ENCODE results near the gene FURIN.
"Not testable (repeated sequence)": the region's sequence is repeated elsewhere in the genome, so short reads cannot be mapped to it uniquely, and the experiment has no call there.

Gene FURIN

GRCh38 chr15:90886291-90886614 is 17.9 kb downstream of the FURIN start:
- peaks cover 25% of the 10 kb centered on the region for H3K4me1 Mint-ChIP-seq (ENCODE audit: low read depth)
- DNase-seq (ENCODE audit: low spot score) = no peak
- no peaks in the 10 kb centered on the region for H3K27me3 Mint-ChIP-seq (ENCODE audit: low read depth)
- peak overlapping the region; percentile 86 for H3K27ac Mint-ChIP-seq
- no peaks in the 10 kb centered on the region for H3K9me3 Mint-ChIP-seq
- H3K36me3 Mint-ChIP-seq (ENCODE audit: low read depth) = peaks cover 14% of the 10 kb centered on the region
- peak overlapping the region; percentile 62 for H3K4me3 Mint-ChIP-seq

GRCh38 chr15:90887037-90887481 is 18.7 kb downstream of the FURIN start:
- Mint-ChIP-seq H3K4me3 (no peak overlapping the region), H3K9me3 (no peaks in the 10 kb centered on the region), H3K36me3 (ENCODE audit: low read depth) (peaks cover 19% of the 10 kb centered on the region), H3K4me1 (ENCODE audit: low read depth) (peaks cover 25% of the 10 kb centered on the region), H3K27me3 (ENCODE audit: low read depth) (no peaks in the 10 kb centered on the region), H3K27ac (no peak overlapping the region)
- DNase-seq (ENCODE audit: low spot score) = no peak

GRCh38 chr15:90889313-90889730 is 20.9 kb downstream of the FURIN start:
- Mint-ChIP-seq H3K27ac (no peak overlapping the region), H3K36me3 (ENCODE audit: low read depth) (peaks cover 27% of the 10 kb centered on the region), H3K27me3 (ENCODE audit: low read depth) (no peaks in the 10 kb centered on the region), H3K4me3 (no peak overlapping the region), H3K9me3 (no peaks in the 10 kb centered on the region), H3K4me1 (ENCODE audit: low read depth) (peaks cover 20% of the 10 kb centered on the region)
- no peak for DNase-seq (ENCODE audit: low spot score)

- no peak overlapping the region for H3K4me3 Mint-ChIP-seq
- H3K9me3 Mint-ChIP-seq = no peaks in the 10 kb centered on the region
- no peak overlapping the region for H3K27ac Mint-ChIP-seq
- DNase-seq (ENCODE audit: low spot score) = no peak
- no peaks in the 10 kb centered on the region for H3K27me3 Mint-ChIP-seq (ENCODE audit: low read depth)
- peaks cover 27% of the 10 kb centered on the region for H3K36me3 Mint-ChIP-seq (ENCODE audit: low read depth)
- H3K4me1 Mint-ChIP-seq (ENCODE audit: low read depth) = peaks cover 19% of the 10 kb centered on the region
These were observed 21.5 kb downstream of the FURIN start for GRCh38 chr15:90889736-90890456.

- DNase-seq (ENCODE audit: low spot score) = no peak
- H3K9me3 Mint-ChIP-seq = no peaks in the 10 kb centered on the region
- H3K27ac Mint-ChIP-seq = no peak overlapping the region
- H3K4me1 Mint-ChIP-seq (ENCODE audit: low read depth) = peaks cover 10% of the 10 kb centered on the region
- no peak overlapping the region for H3K4me3 Mint-ChIP-seq
- H3K36me3 Mint-ChIP-seq (ENCODE audit: low read depth) = peaks cover 31% of the 10 kb centered on the region
- no peaks in the 10 kb centered on the region for H3K27me3 Mint-ChIP-seq (ENCODE audit: low read depth)
These were observed 22.5 kb downstream of the FURIN start for GRCh38 chr15:90890839-90891238.

GRCh38 chr15:90891346-90891949 is 23.1 kb downstream of the FURIN start:
- no peak overlapping the region for H3K27ac Mint-ChIP-seq
- H3K4me1 Mint-ChIP-seq (ENCODE audit: low read depth) = peaks cover 6% of the 10 kb centered on the region
- no peaks in the 10 kb centered on the region for H3K9me3 Mint-ChIP-seq
- no peaks in the 10 kb centered on the region for H3K27me3 Mint-ChIP-seq (ENCODE audit: low read depth)
- DNase-seq (ENCODE audit: low spot score) = no peak
- no peak overlapping the region for H3K4me3 Mint-ChIP-seq
- peaks cover 32% of the 10 kb centered on the region for H3K36me3 Mint-ChIP-seq (ENCODE audit: low read depth)

- Mint-ChIP-seq H3K4me1 (ENCODE audit: low read depth) (peaks cover 7% of the 10 kb centered on the region), H3K27me3 (ENCODE audit: low read depth) (no peaks in the 10 kb centered on the region), H3K27ac (no peak overlapping the region), H3K9me3 (no peaks in the 10 kb centered on the region), H3K36me3 (ENCODE audit: low read depth) (peaks cover 33% of the 10 kb centered on the region), H3K4me3 (no peak overlapping the region)
- DNase-seq (ENCODE audit: low spot score) = no peak
These were observed 23.6 kb downstream of the FURIN start for GRCh38 chr15:90892023-90892422.

- Mint-ChIP-seq H3K27me3 (ENCODE audit: low read depth) (no peaks in the 10 kb centered on the region), H3K36me3 (ENCODE audit: low read depth) (peaks cover 29% of the 10 kb centered on the region), H3K9me3 (no peaks in the 10 kb centered on the region), H3K4me3 (no peak overlapping the region), H3K27ac (no peak overlapping the region), H3K4me1 (ENCODE audit: low read depth) (peaks cover 5% of the 10 kb centered on the region)
- no peak for DNase-seq (ENCODE audit: low spot score)
These were observed 24.2 kb downstream of the FURIN start for GRCh38 chr15:90892498-90893174.

- no peaks in the 10 kb centered on the region for H3K27me3 Mint-ChIP-seq (ENCODE audit: low read depth)
- H3K36me3 Mint-ChIP-seq (ENCODE audit: low read depth) = peaks cover 25% of the 10 kb centered on the region
- no peak overlapping the region for H3K4me3 Mint-ChIP-seq
- DNase-seq (ENCODE audit: low spot score) = no peak
- no peaks in the 10 kb centered on the region for H3K9me3 Mint-ChIP-seq
- H3K4me1 Mint-ChIP-seq (ENCODE audit: low read depth) = peaks cover 3% of the 10 kb centered on the region
- no peak overlapping the region for H3K27ac Mint-ChIP-seq
These were observed 25.0 kb downstream of the FURIN start for GRCh38 chr15:90893175-90894090.

GRCh38 chr15:90895571-90896117 is 27.3 kb downstream of the FURIN start:
- peak overlapping the region; percentile 1 for H3K27ac Mint-ChIP-seq

GRCh38 chr15:90897131-90897655 is 28.8 kb downstream of the FURIN start:
- peaks cover 15% of the 10 kb centered on the region for H3K4me1 Mint-ChIP-seq (ENCODE audit: low read depth)
- not testable (repeated sequence) for H3K4me3 Mint-ChIP-seq

More at GRCh38 chr15:90895571-90896117, 27.3 kb downstream of the FURIN start:
- no peak overlapping the region for H3K4me3 Mint-ChIP-seq
- no peaks in the 10 kb centered on the region for H3K9me3 Mint-ChIP-seq
- H3K36me3 Mint-ChIP-seq (ENCODE audit: low read depth) = peaks cover 27% of the 10 kb centered on the region
- DNase-seq (ENCODE audit: low spot score) = no peak
- H3K27me3 Mint-ChIP-seq (ENCODE audit: low read depth) = no peaks in the 10 kb centered on the region
- peaks cover 5% of the 10 kb centered on the region for H3K4me1 Mint-ChIP-seq (ENCODE audit: low read depth)

GRCh38 chr15:90901175-90902039 is 33.0 kb downstream of the FURIN start:
- Mint-ChIP-seq H3K36me3 (ENCODE audit: low read depth) (peaks cover 19% of the 10 kb centered on the region), H3K27ac (peak overlapping the region; percentile 88), H3K27me3 (ENCODE audit: low read depth) (no peaks in the 10 kb centered on the region), H3K4me1 (ENCODE audit: low read depth) (peaks cover 31% of the 10 kb centered on the region), H3K9me3 (no peaks in the 10 kb centered on the region), H3K4me3 (peak overlapping the region; percentile 85)
- no peak for DNase-seq (ENCODE audit: low spot score)

More at GRCh38 chr15:90897131-90897655, 28.8 kb downstream of the FURIN start:
- not testable (repeated sequence) for H3K9me3 Mint-ChIP-seq; H3K27ac Mint-ChIP-seq; DNase-seq (ENCODE audit: low spot score); H3K27me3 Mint-ChIP-seq (ENCODE audit: low read depth)
- H3K36me3 Mint-ChIP-seq (ENCODE audit: low read depth) = peaks cover 21% of the 10 kb centered on the region
